Activated naive CD8-positive, alpha-beta T cell treated with anti-CD3 and anti-CD28 coated beads, Interleukin-2, amount 10 ng/mL, durations not matched to agents 7 days and 5 days (primary cell): ENCODE data around the gene PRKCA. TPM values are rescaled to one million over a fixed set of nuclear protein-coding genes. Genes with fewer than 3 reads are reported as not detected.

Experiments
- ATAC-seq: fragments of 150-1000 bp; cut with Tn5 transposase; one replicate; pipeline ENCODE4 v1.10.0; 2021; ENCODE audit warnings: low read depth, moderate library complexity
- POLR2A ChIA-PET: fragments of 350-600 bp; sonication (Branson Sonifier 250); formaldehyde crosslinking; loops from one replicate; lab custom pipeline; 2021; ENCODE audit warnings: antibody characterized with exemption; lab: Charles Lee
- DNase-seq: peaks from one replicate; pipeline ENCODE4 v3.0.0; 2021
- H3K27ac Mint-ChIP-seq: one replicate; pipeline ENCODE4 v1.8.0; 2022; ENCODE audit warnings: mild to moderate bottlenecking, mixed read lengths
- H3K27me3 Mint-ChIP-seq: one replicate; pipeline ENCODE4 v1.8.0; 2022; ENCODE audit warnings: mild to moderate bottlenecking, moderate library complexity, mixed read lengths
- H3K36me3 Mint-ChIP-seq: one replicate; pipeline ENCODE4 v1.8.0; 2021; ENCODE audit warnings: mild to moderate bottlenecking, mixed read lengths
- H3K4me1 Mint-ChIP-seq: one replicate; pipeline ENCODE4 v1.8.0; 2021; ENCODE audit warnings: mixed read lengths
- H3K4me3 Mint-ChIP-seq: one replicate; pipeline ENCODE4 v1.8.0; 2022; ENCODE audit warnings: mild to moderate bottlenecking, moderate library complexity, mixed read lengths
- H3K9me3 Mint-ChIP-seq: one replicate; pipeline ENCODE4 v1.8.0; 2021; ENCODE audit warnings: mixed read lengths
- total RNA-seq, 2 experiments: library from RNA; stranded (reverse); gene quantifications; one replicate each; pipeline ENCODE4 v1.2.3, GENCODE V29; 2021

Gene PRKCA
- total RNA-seq, 2 experiments from 2014 or later: 66.1 to 66.5 TPM

DNA sequence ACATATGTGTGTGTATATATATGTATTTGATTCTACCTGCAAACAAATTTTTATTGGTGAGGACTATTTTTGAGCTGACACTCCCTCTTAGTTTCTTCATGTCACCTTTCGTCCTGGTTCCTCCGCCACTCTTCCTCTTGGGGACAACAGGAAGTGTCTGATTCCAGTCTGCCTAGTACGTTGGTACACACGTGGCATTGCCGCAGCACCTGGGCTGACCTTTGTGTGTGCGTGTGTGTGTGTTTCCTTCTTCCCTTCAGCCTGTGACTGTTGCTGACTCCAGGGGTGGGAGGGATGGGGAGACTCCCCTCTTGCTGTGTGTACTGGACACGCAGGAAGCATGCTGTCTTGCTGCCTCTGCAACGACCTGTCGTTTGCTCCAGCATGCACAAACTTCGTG is 503.2 kb downstream of the PRKCA start:
- peaks cover 11% of the 10 kb centered on the region for H3K4me1 Mint-ChIP-seq
- ATAC-seq: no peak

DNA sequence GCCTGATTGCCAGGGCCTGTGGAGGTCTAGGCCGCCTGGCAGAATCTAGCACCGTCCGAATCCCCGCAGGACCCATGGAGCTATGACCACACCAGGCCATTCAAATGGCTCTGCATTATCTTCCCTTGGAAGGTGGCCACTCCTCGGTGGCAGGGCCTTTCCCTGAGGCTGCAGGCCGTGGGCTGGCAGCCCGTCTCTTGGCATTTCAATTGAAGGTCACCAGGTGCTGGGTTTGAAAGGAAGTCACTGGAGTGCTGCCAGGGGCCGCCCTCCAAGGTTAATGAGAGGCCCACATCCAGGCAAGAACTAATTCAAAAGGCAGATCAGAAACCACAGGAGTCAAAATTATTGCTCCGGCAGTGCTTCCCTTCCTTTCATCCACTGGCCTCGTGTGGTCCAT is 504.8 kb downstream of the PRKCA start:
- DNase-seq (no peak), ATAC-seq (no peak)
- Mint-ChIP-seq H3K4me3 (no peak overlapping the region), H3K27me3 (no peaks in the 10 kb centered on the region), H3K36me3 (peaks cover 16% of the 10 kb centered on the region), H3K4me1 (peaks cover 11% of the 10 kb centered on the region), H3K27ac (no peak overlapping the region), H3K9me3 (no peaks in the 10 kb centered on the region)
- POLR2A ChIA-PET: no interaction called here

More for the DNA sequence above, 503.2 kb downstream of the PRKCA start:
- no peak for DNase-seq
- H3K27me3 Mint-ChIP-seq: no peaks in the 10 kb centered on the region
- POLR2A ChIA-PET: no interaction called here
- no peak overlapping the region for H3K27ac Mint-ChIP-seq
- H3K36me3 Mint-ChIP-seq: peaks cover 18% of the 10 kb centered on the region
- no peak overlapping the region for H3K4me3 Mint-ChIP-seq
- H3K9me3 Mint-ChIP-seq: no peaks in the 10 kb centered on the region

DNA sequence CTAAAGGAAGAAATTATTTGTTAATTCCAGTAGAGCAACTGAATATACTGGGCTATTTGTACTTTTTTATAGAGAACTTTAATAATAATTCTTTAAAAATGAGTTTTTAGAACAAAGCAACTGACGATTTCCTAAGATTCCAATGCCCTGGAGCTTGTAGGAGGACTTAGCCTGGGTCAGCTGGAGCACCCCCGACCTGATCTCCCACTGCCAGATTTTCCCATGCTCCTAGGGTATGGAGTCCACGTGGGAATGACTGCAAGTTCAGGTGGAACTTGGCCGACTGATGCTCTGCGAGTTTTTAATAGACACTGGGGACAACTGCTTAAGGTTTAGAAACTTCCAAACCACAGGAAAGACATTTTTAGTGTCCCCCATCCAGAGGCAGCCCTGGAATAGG is 507.0 kb downstream of the PRKCA start:
- no peak for ATAC-seq
- no peak for DNase-seq
- H3K27me3 Mint-ChIP-seq: no peaks in the 10 kb centered on the region
- no peaks in the 10 kb centered on the region for H3K9me3 Mint-ChIP-seq
- H3K4me1 Mint-ChIP-seq: peaks cover 11% of the 10 kb centered on the region
- no peak overlapping the region for H3K27ac Mint-ChIP-seq
- POLR2A ChIA-PET: no interaction called here
- H3K36me3 Mint-ChIP-seq: peaks cover 16% of the 10 kb centered on the region
- H3K4me3 Mint-ChIP-seq: no peak overlapping the region

GRCh38 chr17:66810951-66811682 is 508.7 kb downstream of the PRKCA start:
- H3K4me1 Mint-ChIP-seq: peaks cover 6% of the 10 kb centered on the region
- H3K9me3 Mint-ChIP-seq: no peaks in the 10 kb centered on the region
- POLR2A ChIA-PET: no interaction called here
- peaks cover 14% of the 10 kb centered on the region for H3K36me3 Mint-ChIP-seq
- H3K27me3 Mint-ChIP-seq: no peaks in the 10 kb centered on the region
- DNase-seq (no peak), ATAC-seq (no peak)
- no peak overlapping the region for H3K4me3 Mint-ChIP-seq
- H3K27ac Mint-ChIP-seq: no peak overlapping the region

DNA sequence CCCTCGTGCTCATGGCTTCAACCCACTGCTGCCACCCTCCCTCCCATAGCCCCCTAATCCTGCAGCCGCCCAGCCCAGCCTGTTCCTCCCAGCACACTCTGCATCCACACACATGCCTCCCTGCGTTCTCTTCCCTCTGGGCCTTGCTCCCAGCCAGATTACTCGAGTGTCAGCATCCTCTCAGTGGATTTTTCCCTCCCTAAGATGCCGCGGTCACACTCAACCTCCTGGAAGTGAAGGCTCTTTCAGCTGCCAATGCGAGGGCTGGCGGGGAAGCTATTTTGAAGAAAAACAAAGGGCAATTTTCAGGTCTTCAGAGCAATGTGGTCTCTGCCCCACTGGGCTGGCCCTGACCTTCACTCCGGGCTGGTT is 509.3 kb downstream of the PRKCA start:
- Mint-ChIP-seq H3K9me3 (peaks cover under 1% of the 10 kb centered on the region), H3K27ac (no peak overlapping the region), H3K36me3 (peaks cover 11% of the 10 kb centered on the region), H3K27me3 (no peaks in the 10 kb centered on the region), H3K4me1 (peaks cover 6% of the 10 kb centered on the region), H3K4me3 (no peak overlapping the region)
- POLR2A ChIA-PET: no interaction called here
- ATAC-seq: no peak
- no peak for DNase-seq

GRCh38 chr17:66812571-66812970 is 510.2 kb downstream of the PRKCA start:
- POLR2A ChIA-PET: no interaction called here
- H3K27me3 Mint-ChIP-seq: peaks cover 6% of the 10 kb centered on the region
- H3K27ac Mint-ChIP-seq: no peak overlapping the region
- no peak for DNase-seq
- ATAC-seq: no peak
- peaks cover 3% of the 10 kb centered on the region for H3K9me3 Mint-ChIP-seq
- H3K36me3 Mint-ChIP-seq: peaks cover 6% of the 10 kb centered on the region
- H3K4me1 Mint-ChIP-seq: peaks cover 4% of the 10 kb centered on the region
- no peak overlapping the region for H3K4me3 Mint-ChIP-seq

GRCh38 chr17:66813296-66813695 is 510.9 kb downstream of the PRKCA start:
- DNase-seq: no peak
- peaks cover 5% of the 10 kb centered on the region for H3K36me3 Mint-ChIP-seq
- H3K4me1 Mint-ChIP-seq: no peaks in the 10 kb centered on the region
- ATAC-seq: no peak
- H3K27me3 Mint-ChIP-seq: peaks cover 7% of the 10 kb centered on the region
- peaks cover 6% of the 10 kb centered on the region for H3K9me3 Mint-ChIP-seq
- no peak overlapping the region for H3K27ac Mint-ChIP-seq
- no peak overlapping the region for H3K4me3 Mint-ChIP-seq
- POLR2A ChIA-PET: no interaction called here

GRCh38 chr17:66814026-66814425 is 511.6 kb downstream of the PRKCA start:
- H3K36me3 Mint-ChIP-seq: peaks cover 4% of the 10 kb centered on the region
- POLR2A ChIA-PET: no interaction called here
- no peak overlapping the region for H3K27ac Mint-ChIP-seq
- H3K27me3 Mint-ChIP-seq: peaks cover 7% of the 10 kb centered on the region
- no peak overlapping the region for H3K4me3 Mint-ChIP-seq
- peaks cover 6% of the 10 kb centered on the region for H3K9me3 Mint-ChIP-seq
- no peaks in the 10 kb centered on the region for H3K4me1 Mint-ChIP-seq
- no peak for ATAC-seq
- DNase-seq: no peak

GRCh38 chr17:66814570-66814969 is 512.2 kb downstream of the PRKCA start:
- Mint-ChIP-seq H3K36me3 (peaks cover 4% of the 10 kb centered on the region), H3K9me3 (peaks cover 8% of the 10 kb centered on the region), H3K4me1 (no peaks in the 10 kb centered on the region), H3K27me3 (peaks cover 7% of the 10 kb centered on the region), H3K4me3 (no peak overlapping the region), H3K27ac (no peak overlapping the region)
- POLR2A ChIA-PET: no interaction called here
- DNase-seq (no peak), ATAC-seq (no peak)

- no peak overlapping the region for H3K4me3 Mint-ChIP-seq
- no peaks in the 10 kb centered on the region for H3K4me1 Mint-ChIP-seq
- H3K9me3 Mint-ChIP-seq: peaks cover 8% of the 10 kb centered on the region
- peaks cover 7% of the 10 kb centered on the region for H3K27me3 Mint-ChIP-seq
- peaks cover 3% of the 10 kb centered on the region for H3K36me3 Mint-ChIP-seq
- POLR2A ChIA-PET: no interaction called here
- no peak for DNase-seq
- no peak for ATAC-seq
- H3K27ac Mint-ChIP-seq: no peak overlapping the region
Measured at GRCh38 chr17:66817750-66818149, 515.3 kb downstream of the PRKCA start.

DNA sequence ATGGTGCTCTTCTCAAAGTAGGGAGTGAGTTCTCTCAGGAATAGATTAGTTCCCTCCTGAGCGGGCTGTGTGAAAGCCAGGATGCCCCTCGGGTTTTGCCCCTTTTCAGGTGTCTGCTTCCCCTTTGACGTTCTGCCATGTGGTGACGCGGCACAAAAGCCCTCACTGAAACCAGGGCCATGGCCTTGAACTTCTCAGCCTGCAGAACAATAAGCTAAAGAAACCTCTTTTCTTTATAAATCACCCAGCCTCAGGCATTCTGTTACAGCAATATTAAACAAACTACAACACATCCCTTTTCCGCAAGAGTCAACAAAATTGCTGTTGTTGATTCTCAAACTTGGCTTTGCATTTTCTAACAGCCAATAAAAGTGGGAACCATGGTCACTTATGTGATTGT is 517.1 kb downstream of the PRKCA start:
- no peaks in the 10 kb centered on the region for H3K4me1 Mint-ChIP-seq
- H3K9me3 Mint-ChIP-seq: peaks cover 8% of the 10 kb centered on the region
- H3K27ac Mint-ChIP-seq: no peak overlapping the region
- ATAC-seq: no peak
- POLR2A ChIA-PET: no interaction called here
- peaks cover 3% of the 10 kb centered on the region for H3K36me3 Mint-ChIP-seq
- no peak overlapping the region for H3K4me3 Mint-ChIP-seq
- peaks cover 7% of the 10 kb centered on the region for H3K27me3 Mint-ChIP-seq
- no peak for DNase-seq

DNA sequence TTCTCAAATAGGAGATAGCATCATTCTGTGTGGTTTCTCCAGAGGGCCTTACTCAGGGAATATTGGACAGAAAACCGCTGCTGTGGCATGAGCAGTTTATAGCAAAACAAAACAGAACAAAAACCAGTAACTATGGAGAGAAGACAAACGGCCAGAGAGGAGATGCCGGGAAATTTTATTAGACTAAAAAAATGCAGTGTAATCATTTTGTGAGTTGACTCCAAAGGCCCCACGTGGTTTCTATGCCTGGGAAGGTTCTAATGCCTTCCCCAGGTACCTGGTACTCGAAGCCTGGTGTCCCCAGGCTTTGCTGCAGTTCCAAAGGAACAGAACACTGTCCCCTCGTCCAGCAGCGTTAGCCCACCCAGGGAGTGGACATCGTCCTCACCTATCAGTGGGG is 519.6 kb downstream of the PRKCA start:
- no peak for ATAC-seq
- peaks cover 10% of the 10 kb centered on the region for H3K27me3 Mint-ChIP-seq
- no peak overlapping the region for H3K4me3 Mint-ChIP-seq
- no peak for DNase-seq
- POLR2A ChIA-PET: no interaction called here
- H3K27ac Mint-ChIP-seq: no peak overlapping the region
- peaks cover 3% of the 10 kb centered on the region for H3K36me3 Mint-ChIP-seq
- H3K4me1 Mint-ChIP-seq: no peaks in the 10 kb centered on the region
- peaks cover 6% of the 10 kb centered on the region for H3K9me3 Mint-ChIP-seq

- POLR2A ChIA-PET: no interaction called here
- Mint-ChIP-seq H3K36me3 (no peaks in the 10 kb centered on the region), H3K27me3 (peaks cover 32% of the 10 kb centered on the region), H3K27ac (no peak overlapping the region), H3K4me1 (peaks cover 5% of the 10 kb centered on the region), H3K9me3 (peaks cover 1% of the 10 kb centered on the region), H3K4me3 (no peak overlapping the region)
- DNase-seq: no peak
- no peak for ATAC-seq
Measured at GRCh38 chr17:66826856-66827255, 524.4 kb downstream of the PRKCA start.

- Mint-ChIP-seq H3K36me3 (no peaks in the 10 kb centered on the region), H3K27ac (no peak overlapping the region), H3K4me1 (peaks cover 5% of the 10 kb centered on the region), H3K27me3 (peaks cover 43% of the 10 kb centered on the region), H3K4me3 (no peak overlapping the region), H3K9me3 (peaks cover 1% of the 10 kb centered on the region)
- POLR2A ChIA-PET: no interaction called here
- ATAC-seq (no peak), DNase-seq (no peak)
Measured at GRCh38 chr17:66829386-66829864, 527.0 kb downstream of the PRKCA start.
